Measurements from ENCODE around the gene NCOA3.
A peak's percentile ranks its signal among the peaks of the same experiment; 100 is the strongest.
"Not testable (repeated sequence)": the region's sequence is repeated elsewhere in the genome, so short reads cannot be mapped to it uniquely, and the experiment has no call there.

NCOA3 gene

GRCh38 chr20:47502271-47503239 is 868 bp downstream of the NCOA3 start:
- peak in 5 of 6 experiments; percentile 3 to 70 (median 62) for DNase-seq

- DNase-seq: no peak
Measured at GRCh38 chr20:47503685-47504084, 2.0 kb downstream of the NCOA3 start.

GRCh38 chr20:47506335-47506734 is 4.6 kb downstream of the NCOA3 start:
- DNase-seq: no peak

GRCh38 chr20:47506850-47507249 is 5.2 kb downstream of the NCOA3 start:
- DNase-seq: no peak

GRCh38 chr20:47507275-47507981 is 5.7 kb downstream of the NCOA3 start:
- not testable (repeated sequence) for DNase-seq

- peak in 2 of 6 experiments; percentile 12 to 14 for DNase-seq
Measured at GRCh38 chr20:47508278-47508677, 6.6 kb downstream of the NCOA3 start.

- no peak for DNase-seq
Measured at GRCh38 chr20:47509104-47509661, 7.5 kb downstream of the NCOA3 start.

- no peak for DNase-seq
Measured at GRCh38 chr20:47509685-47510084, 8.0 kb downstream of the NCOA3 start.

GRCh38 chr20:47515843-47516242 is 14.2 kb downstream of the NCOA3 start:
- no peak for DNase-seq

GRCh38 chr20:47521059-47521808 is 19.5 kb downstream of the NCOA3 start:
- no peak for DNase-seq

- no peak for DNase-seq
Measured at GRCh38 chr20:47524015-47524784, 22.5 kb downstream of the NCOA3 start.

GRCh38 chr20:47527004-47527800 is 25.5 kb downstream of the NCOA3 start:
- no peak for DNase-seq

- DNase-seq: no peak
Measured at GRCh38 chr20:47529840-47530239, 28.2 kb downstream of the NCOA3 start.

- no peak for DNase-seq
Measured at GRCh38 chr20:47531458-47531857, 29.8 kb downstream of the NCOA3 start.

- DNase-seq: no peak
Measured at GRCh38 chr20:47532002-47532401, 30.3 kb downstream of the NCOA3 start.

- DNase-seq: no peak
Measured at GRCh38 chr20:47533518-47534062, 31.9 kb downstream of the NCOA3 start.

- DNase-seq: no peak
Measured at GRCh38 chr20:47534405-47534804, 32.7 kb downstream of the NCOA3 start.

GRCh38 chr20:47535088-47535487 is 33.4 kb downstream of the NCOA3 start:
- no peak for DNase-seq

GRCh38 chr20:47535994-47536393 is 34.3 kb downstream of the NCOA3 start:
- no peak for DNase-seq

- DNase-seq: no peak
Measured at GRCh38 chr20:47540443-47541354, 39.0 kb downstream of the NCOA3 start.
